Measurements from ENCODE around the gene DNMT3A.

DNMT3A gene

GRCh38 chr2:25307949-25308557 is 33.7 kb downstream of the DNMT3A start:
- no peak for DNase-seq (ENCODE audit: low read depth in 2 of 2, low spot score in 1 of 2)

DNA sequence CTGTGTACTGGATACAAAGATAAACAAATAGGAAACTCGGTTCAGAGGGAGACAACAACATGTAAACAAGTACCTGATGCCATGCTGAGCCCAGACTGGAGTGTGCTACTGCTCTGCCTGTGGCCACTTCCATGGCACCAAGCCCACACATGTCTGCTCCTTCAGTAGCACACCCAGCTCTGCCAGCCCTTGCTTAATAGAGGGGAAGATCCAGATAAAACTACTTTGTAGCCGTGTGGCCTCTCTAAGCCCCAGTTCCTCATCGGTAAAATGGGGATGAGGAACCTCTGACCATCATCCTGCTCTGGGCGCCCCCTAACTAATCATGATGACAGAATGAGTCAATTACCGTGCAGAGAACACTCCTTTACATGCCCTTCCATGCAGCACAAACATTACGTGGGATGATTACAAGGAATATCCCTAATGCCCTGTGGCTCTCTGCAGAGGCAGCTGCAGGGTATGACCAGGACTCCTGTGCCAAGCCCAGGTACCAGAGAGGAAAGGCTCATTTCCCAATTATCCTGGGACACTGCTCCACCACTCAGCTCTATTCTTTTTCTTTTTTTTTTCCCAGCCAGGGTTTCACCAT is 34.9 kb downstream of the DNMT3A start:
- DNase-seq (ENCODE audit: low read depth in 2 of 2, low spot score in 1 of 2), result no peak

- DNase-seq (ENCODE audit: low read depth in 2 of 2, low spot score in 1 of 2), result no peak
Measured at GRCh38 chr2:25305775-25306174, 36.0 kb downstream of the DNMT3A start.

- no peak for DNase-seq (ENCODE audit: low read depth in 2 of 2, low spot score in 1 of 2)
Measured at GRCh38 chr2:25304826-25305596, 36.7 kb downstream of the DNMT3A start.

DNA sequence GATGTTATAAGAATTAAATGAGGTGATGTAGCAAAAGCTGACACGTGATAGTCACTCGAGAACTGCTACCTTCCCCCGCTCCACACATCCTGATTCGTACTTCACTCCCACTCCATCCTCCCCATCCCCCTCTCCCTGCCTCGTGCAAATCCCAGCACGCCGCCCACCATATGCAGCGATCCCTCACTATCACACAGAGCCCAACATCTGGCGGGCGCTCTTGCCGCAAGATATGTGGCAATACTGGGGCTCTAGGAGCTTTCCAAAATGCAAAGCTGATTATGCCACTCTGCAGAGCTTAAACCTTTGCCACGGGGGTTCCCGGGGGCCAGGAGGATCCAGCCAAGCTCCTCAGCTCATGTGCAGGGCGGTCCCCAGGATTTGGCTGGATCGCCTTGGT is 37.4 kb downstream of the DNMT3A start:
- DNase-seq (ENCODE audit: low read depth in 2 of 2, low spot score in 1 of 2), result no peak

DNA sequence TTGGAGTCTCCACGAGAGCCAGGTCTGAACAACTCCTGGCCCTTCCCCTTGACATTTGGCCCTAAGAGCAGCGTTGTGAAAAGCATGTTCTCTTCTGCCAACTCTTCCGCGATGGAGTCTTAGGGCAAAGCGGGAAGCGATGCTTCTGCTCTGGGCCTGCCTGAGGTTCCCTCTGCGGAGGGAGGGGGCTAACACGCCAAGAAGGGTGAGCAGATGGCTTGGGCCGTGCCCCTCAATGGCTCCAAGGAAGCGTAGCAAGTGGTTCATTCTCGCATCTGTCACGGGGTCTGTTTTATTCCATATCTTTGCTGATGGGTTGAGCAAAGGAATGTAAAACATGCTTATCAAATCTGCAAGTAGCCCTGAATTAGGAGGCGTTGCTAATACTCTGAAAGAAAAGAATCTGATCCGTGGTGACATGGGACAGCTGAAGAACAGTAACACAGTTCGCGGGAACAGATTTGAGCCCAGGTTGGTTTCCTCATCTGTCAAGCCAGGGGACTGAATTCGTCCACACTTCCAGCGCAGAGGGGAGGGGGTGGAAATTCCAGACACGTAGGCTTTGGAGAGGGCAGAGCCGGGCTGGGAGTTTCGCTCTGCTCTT is 38.0 kb downstream of the DNMT3A start:
- no peak for DNase-seq (ENCODE audit: low read depth in 2 of 2, low spot score in 1 of 2)

DNA sequence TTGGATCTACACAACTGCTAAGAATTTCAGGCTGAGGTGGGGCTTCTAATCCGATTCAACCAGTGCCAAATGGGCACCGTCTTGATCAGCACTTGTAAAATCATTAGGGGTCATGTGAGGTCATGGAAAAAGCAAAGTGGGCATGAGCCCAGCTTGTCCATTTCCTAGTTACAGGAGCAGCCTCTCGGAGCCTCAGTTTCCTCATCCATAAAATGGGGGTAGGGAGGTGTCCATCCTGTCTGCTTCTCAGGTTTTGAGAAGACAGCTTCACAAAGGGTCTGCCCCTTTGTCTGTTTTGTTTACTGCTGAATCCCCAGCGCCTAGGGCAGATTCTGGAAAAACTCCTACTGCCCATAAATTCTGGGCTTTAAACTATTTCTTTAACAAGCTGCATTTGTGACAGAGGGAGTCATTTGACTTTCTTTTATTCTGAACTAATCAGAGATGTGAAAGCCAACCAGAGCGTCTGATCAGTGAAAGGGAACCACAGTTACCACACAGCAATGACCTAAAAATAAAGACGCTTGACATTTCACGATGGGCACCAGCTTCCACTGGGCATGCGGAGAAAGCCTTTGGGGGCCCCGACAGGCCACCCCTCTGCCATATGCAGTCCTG is 38.9 kb downstream of the DNMT3A start:
- DNase-seq (ENCODE audit: low read depth in 2 of 2, low spot score in 1 of 2), result no peak

GRCh38 chr2:25301453-25302352 is 40.0 kb downstream of the DNMT3A start:
- peak; percentile 33 to 34 for DNase-seq (ENCODE audit: low read depth in 2 of 2, low spot score in 1 of 2)

- DNase-seq (ENCODE audit: low read depth in 2 of 2, low spot score in 1 of 2), result no peak
Measured at GRCh38 chr2:25300001-25300400, 41.7 kb downstream of the DNMT3A start.

DNA sequence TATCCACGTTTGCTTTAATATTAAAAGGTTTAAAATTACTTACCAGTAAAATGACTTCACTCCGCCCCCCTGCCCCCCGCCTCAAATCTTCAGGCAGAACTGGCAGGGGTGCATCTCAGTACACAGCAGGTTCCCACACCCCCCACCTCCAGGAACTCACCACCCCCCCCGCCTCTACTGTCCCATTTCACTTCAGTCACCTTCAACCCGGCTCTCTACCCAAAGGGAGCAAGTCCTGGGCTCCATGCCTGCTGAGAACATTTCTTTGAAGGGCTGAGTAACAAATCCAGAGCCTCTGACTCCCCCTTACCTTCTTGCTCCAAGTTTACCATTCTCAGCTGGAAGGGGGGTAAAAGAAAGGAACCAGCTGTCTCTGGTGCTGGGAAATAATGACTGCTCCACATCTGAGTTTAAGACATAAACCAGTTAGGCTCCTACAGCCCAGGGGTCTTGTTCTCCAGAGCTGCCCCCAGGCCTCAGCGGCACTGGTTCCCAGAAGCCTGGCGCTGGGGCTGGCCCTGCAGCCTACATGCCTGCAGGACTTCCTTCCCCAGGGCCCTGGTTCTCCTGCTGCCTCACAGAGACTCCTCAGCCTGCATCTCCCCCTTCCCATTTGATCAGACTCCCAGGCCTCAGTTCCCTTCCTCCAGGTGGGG is 42.8 kb downstream of the DNMT3A start:
- no peak for DNase-seq (ENCODE audit: low read depth in 2 of 2, low spot score in 1 of 2)

GRCh38 chr2:25297738-25298137 is 44.0 kb downstream of the DNMT3A start:
- no peak for DNase-seq (ENCODE audit: low read depth in 2 of 2, low spot score in 1 of 2)

GRCh38 chr2:25295621-25296020 is 46.1 kb downstream of the DNMT3A start:
- DNase-seq (ENCODE audit: low read depth in 2 of 2, low spot score in 1 of 2), result no peak

GRCh38 chr2:25294573-25295462 is 46.9 kb downstream of the DNMT3A start:
- peak; percentile 42 to 53 for DNase-seq (ENCODE audit: low read depth in 2 of 2, low spot score in 1 of 2)

GRCh38 chr2:25293958-25294562 is 47.7 kb downstream of the DNMT3A start:
- DNase-seq (ENCODE audit: low read depth in 2 of 2, low spot score in 1 of 2), result no peak

DNA sequence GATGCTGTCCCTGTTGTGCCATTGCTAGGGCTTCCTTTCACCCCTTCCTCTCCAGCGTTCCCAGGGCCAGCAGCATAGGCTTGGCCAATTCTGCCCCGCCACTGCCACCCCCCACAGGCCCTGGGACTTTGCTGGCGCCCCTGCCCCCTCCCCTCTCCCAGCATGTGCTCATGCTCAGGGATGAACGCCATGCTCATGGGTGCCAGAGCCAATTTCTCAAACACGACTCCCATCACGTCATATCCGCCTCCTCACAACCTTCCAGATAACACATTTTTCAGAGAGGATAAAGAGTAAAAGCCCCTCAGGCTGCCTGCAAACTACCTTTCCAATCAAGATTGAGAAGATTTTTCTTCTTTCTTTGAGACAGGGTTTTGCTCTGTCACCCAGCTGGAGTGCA is 48.6 kb downstream of the DNMT3A start:
- DNase-seq (ENCODE audit: low read depth in 2 of 2, low spot score in 1 of 2), result no peak

- DNase-seq (ENCODE audit: low read depth in 2 of 2, low spot score in 1 of 2), result no peak
Measured at GRCh38 chr2:25292408-25292807, 49.3 kb downstream of the DNMT3A start.

- DNase-seq (ENCODE audit: low read depth in 2 of 2, low spot score in 1 of 2), result no peak
Measured at GRCh38 chr2:25290811-25291495, 50.8 kb downstream of the DNMT3A start.

Data from stimulated activated CD8-positive, alpha-beta memory T cell treated with anti-CD3 and anti-CD28 coated beads, Interleukin-4, amount 100 ng/mL, for 1 hour (primary cell).